Uterus (tissue), 4 donors: ENCODE measurements around the gene LRRN2. TPM values are rescaled to one million over a fixed set of nuclear protein-coding genes. Genes with fewer than 3 reads are reported as not detected.

ENCODE experiments used
- DNase-seq, 2 donors: peaks; one replicate each; pipeline ENCODE4 v3.0.0-alpha.2; 2019 to 2020
- H3K27ac ChIP-seq, 2 donors: fragments of 200-600 bp; sonication (generic); 1 replicate in 1 of 2; 2 replicates in 1 of 2; pipeline ENCODE4 v1.5.1; 2016 to 2018
- H3K27me3 ChIP-seq, 2 donors: fragments of 200-600 bp; sonication (generic); one replicate each; pipeline ENCODE4 v1.5.1; 2018 to 2019; ENCODE audit warnings: control low read depth in 1 of 2
- H3K36me3 ChIP-seq, 2 donors: fragments of 200-600 bp; sonication (generic); one replicate each; pipeline ENCODE4 v1.5.1; 2019; ENCODE audit warnings: control low read depth in 1 of 2
- H3K4me1 ChIP-seq, 2 donors: fragments of 200-600 bp; sonication (generic); one replicate each; pipeline ENCODE4 v1.5.1; 2018 to 2019; ENCODE audit warnings: control low read depth in 1 of 2
- H3K4me3 ChIP-seq, 2 donors: fragments of 200-600 bp; sonication (generic); 1 replicate in 1 of 2; 2 replicates in 1 of 2; pipeline ENCODE4 v1.5.1; 2018 to 2019; ENCODE audit warnings: mild to moderate bottlenecking in 1 of 2
- H3K9me3 ChIP-seq, 2 donors: fragments of 200-600 bp; sonication (generic); one replicate each; pipeline ENCODE4 v1.5.1; 2019; ENCODE audit warnings: control low read depth in 1 of 2
- POLR2A ChIP-seq, 2 donors: fragments of 450-650 bp; IDR thresholded peaks; one replicate each; pipeline ENCODE4 v1.6.1; 2016; ENCODE audit warnings: antibody characterized with exemption in 2 of 2, mild to moderate bottlenecking in 1 of 2, moderate library complexity in 1 of 2
- intact Hi-C: fragments of 100-400 bp; cut with DNase I; formaldehyde crosslinking; loops from one replicate; pipeline ENCODE4 v1.15.1; 2023; ENCODE audit warnings: low total_unique reads
- total RNA-seq, 4 donors: library from RNA; depleted of rRNA in 3 of 4; stranded (reverse); fragments of >200 nt in 3 of 4; gene quantifications; one replicate each; pipeline versions ENCODE4 v1.1.0 to v1.2.4, GENCODE V29; 2014 to 2023
- TF ChIP-seq, protein P1 (sequence below), 4 experiments: fragments of 200-600 bp in 2 of 4; fragments of 450-650 bp in 2 of 4; sonication (generic) in 2 of 4; IDR thresholded peaks; one replicate each; pipeline ENCODE4 v1.5.1; 2016 to 2019; ENCODE audit warnings: antibody characterized with exemption in 4 of 4, mild to moderate bottlenecking in 2 of 4, moderate library complexity in 1 of 4
- donor health status: DM: yes; HTN: yes; CAD: no.

LRRN2 gene
- total RNA-seq, 4 donors from 2014 or later: 1.3 to 5.5 (median 3.9) TPM

DNA sequence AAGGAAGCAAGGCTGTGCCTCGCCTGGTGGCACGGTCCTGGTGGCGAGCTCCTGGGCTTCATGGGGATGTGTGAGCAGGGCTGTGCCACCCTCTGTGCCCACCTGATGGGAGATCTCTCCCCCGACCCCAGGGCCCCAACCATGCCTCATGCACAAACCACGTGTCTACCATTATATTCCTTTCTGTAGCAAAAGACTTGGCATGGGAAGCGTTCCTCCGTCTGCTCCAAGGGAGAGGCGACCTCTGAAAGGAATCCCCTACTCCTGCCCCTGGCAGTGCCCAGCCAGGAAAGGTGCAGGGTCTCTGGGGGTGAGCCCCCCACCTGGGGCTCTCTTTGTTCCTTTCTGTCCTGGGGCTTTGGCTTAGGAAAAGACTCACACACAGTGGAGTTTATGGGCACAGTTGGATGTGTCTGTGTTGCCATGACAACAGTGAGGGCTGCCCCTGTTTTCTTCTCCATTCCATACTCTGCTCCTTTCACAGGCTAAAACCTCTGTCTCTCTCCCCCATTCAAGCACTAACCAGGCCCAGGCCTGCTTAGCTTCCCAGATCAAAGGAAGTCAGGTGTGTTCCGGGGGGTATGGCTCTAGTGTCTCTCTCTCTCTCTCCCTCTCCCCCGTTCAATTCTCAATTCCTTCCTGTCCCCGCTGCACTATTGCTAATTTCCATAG is 21.4 kb upstream of the LRRN2 start:
- Histone ChIP-seq H3K36me3 (no peaks in the 10 kb centered on the region), H3K9me3 (no peaks in the 10 kb centered on the region), H3K4me1 (no peaks in the 10 kb centered on the region), H3K4me3 (no peak overlapping the region), H3K27ac (no peak overlapping the region), H3K27me3 (no peaks in the 10 kb centered on the region)
- TF ChIP-seq POLR2A (IDR thresholded peaks at IDR 0.05): no peak
- TF ChIP-seq, protein P1, sequence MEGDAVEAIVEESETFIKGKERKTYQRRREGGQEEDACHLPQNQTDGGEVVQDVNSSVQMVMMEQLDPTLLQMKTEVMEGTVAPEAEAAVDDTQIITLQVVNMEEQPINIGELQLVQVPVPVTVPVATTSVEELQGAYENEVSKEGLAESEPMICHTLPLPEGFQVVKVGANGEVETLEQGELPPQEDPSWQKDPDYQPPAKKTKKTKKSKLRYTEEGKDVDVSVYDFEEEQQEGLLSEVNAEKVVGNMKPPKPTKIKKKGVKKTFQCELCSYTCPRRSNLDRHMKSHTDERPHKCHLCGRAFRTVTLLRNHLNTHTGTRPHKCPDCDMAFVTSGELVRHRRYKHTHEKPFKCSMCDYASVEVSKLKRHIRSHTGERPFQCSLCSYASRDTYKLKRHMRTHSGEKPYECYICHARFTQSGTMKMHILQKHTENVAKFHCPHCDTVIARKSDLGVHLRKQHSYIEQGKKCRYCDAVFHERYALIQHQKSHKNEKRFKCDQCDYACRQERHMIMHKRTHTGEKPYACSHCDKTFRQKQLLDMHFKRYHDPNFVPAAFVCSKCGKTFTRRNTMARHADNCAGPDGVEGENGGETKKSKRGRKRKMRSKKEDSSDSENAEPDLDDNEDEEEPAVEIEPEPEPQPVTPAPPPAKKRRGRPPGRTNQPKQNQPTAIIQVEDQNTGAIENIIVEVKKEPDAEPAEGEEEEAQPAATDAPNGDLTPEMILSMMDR (IDR thresholded peaks at IDR 0.05): no peak
- intact Hi-C loops: no loop called here
- no peak for DNase-seq

DNA sequence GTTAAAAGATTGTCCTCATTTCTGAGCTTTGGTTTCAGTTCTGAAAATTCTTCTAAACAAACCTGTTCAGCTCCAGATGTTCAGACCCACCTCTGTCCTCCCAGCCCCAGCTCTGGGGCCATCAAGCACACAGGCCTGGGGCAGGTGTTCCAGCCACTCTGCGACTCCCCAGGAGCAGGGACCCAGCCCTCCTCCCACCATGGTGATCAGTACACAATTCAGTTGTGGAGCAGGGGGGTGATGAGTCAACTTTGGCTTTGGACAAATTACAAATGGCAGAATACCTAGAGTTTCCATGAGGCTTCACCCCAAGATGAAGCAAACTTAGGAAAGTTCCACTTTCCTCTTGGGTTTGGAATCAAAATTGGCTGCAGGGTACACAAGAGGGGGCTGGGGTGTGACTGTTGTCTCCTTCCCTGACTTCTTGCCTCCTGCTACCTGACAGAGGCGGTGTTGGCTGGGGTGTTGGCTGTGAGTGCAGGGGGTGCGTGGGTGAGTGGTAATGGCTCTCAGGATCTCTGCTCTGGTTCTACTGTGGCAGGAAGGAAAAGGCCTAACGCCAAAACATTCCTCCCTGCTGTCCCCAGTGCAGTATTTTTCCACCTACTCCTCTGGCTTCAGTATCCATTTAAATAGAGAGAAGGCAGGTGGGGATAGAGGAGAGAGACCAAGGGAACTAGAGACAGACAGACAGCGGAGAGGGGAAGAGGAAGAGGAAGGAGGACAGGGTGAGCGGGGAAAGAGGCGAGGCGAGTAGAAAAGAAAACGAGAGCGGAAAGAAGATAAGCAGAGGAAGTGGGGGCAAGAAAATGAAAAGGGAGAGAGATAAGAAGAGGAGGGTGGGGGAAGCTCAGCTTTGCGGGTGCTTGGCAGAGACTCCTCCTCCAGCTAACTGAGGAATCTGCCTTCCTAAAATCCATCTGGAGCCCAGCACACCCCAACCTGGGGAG is 20.6 kb upstream of the LRRN2 start:
- Histone ChIP-seq H3K9me3 (no peaks in the 10 kb centered on the region), H3K27me3 (no peaks in the 10 kb centered on the region), H3K27ac (no peak overlapping the region), H3K4me1 (no peaks in the 10 kb centered on the region), H3K4me3 (no peak overlapping the region), H3K36me3 (no peaks in the 10 kb centered on the region)
- no peak for DNase-seq
- TF ChIP-seq, protein P1 (IDR thresholded peaks at IDR 0.05): no peak
- TF ChIP-seq POLR2A (IDR thresholded peaks at IDR 0.05): no peak
- intact Hi-C loops: no loop called here

DNA sequence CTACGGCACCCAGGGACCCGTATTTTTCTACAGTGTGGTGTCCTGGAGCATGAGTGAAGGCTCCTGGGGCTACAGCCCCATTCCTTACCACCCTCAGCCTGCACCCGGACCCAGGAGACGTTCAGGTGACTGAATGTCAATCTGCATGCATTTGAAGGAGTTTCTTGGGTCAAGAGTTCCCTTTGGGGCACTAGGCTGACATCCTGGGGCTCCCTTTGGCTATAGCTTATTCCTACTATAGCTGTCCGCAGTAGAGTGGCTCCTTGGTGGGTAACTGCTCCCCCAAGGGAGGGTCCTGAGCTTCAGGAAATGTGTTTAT is 19.9 kb upstream of the LRRN2 start:
- no peak for TF ChIP-seq POLR2A (IDR thresholded peaks at IDR 0.05)
- TF ChIP-seq, protein P1 (IDR thresholded peaks at IDR 0.05): no peak
- intact Hi-C loops: no loop called here

DNA sequence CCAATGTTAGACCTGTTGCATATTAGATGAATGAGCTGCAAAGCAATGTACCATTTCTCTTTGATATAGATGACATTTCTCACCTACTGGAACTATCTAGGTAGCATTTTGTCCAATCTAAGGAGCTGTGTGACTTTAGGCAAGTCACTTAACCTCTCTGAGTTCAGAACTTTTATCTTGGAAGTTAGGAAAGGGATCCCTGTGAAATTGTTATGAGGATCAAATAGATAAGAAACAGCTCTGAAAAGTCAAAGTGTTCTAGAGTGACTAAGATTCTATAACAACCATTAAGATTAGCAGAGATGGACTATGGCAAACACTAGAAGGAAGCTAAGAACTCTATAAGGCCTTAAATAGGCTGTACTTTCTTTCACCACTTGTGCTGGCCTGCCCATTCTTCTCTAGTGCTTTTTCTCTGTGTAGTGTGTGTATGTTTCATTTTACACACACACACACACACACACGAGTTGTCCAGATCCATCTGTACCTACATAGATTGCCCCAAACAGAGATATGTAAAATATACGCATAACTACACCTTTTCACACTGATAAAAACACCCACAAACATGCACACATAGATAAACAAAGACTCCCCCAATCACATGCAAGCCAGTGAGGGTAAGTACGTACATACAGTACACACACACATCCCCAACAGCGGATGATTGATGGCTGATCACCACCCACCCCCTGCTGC is 19.4 kb upstream of the LRRN2 start:
- no peak overlapping the region for H3K4me3 ChIP-seq
- H3K36me3 ChIP-seq: no peaks in the 10 kb centered on the region
- H3K4me1 ChIP-seq: no peaks in the 10 kb centered on the region
- no peak overlapping the region for H3K27ac ChIP-seq
- intact Hi-C loops: no loop called here
- DNase-seq: no peak
- no peak for TF ChIP-seq POLR2A (IDR thresholded peaks at IDR 0.05)
- TF ChIP-seq, protein P1 (IDR thresholded peaks at IDR 0.05): no peak
- no peaks in the 10 kb centered on the region for H3K9me3 ChIP-seq
- H3K27me3 ChIP-seq: no peaks in the 10 kb centered on the region

More for the DNA sequence above, 19.9 kb upstream of the LRRN2 start:
- Histone ChIP-seq H3K9me3 (no peaks in the 10 kb centered on the region), H3K36me3 (no peaks in the 10 kb centered on the region), H3K27me3 (no peaks in the 10 kb centered on the region), H3K4me3 (no peak overlapping the region), H3K27ac (no peak overlapping the region), H3K4me1 (no peaks in the 10 kb centered on the region)
- DNase-seq: no peak
